Lower leg skin (tissue), 3 donors: ENCODE results near the gene IL9R.

Experiments
- POLR2A ChIP-seq, 2 donors: fragments of 450-650 bp; IDR thresholded peaks; one replicate each; pipeline ENCODE4 v1.6.1; 2016 to 2017; ENCODE audit warnings: antibody characterized with exemption in 2 of 2, mild to moderate bottlenecking in 1 of 2, moderate library complexity in 1 of 2
- TF ChIP-seq, protein P1 (sequence below), 3 donors: fragments of 450-650 bp; IDR thresholded peaks; one replicate each; pipeline ENCODE4 v1.5.1; 2016; ENCODE audit warnings: antibody characterized with exemption in 3 of 3, mild to moderate bottlenecking in 3 of 3, moderate library complexity in 2 of 3

GRCh38 chrX:155968791-155969190 is 28.7 kb upstream of the IL9R start:
- TF ChIP-seq POLR2A (IDR thresholded peaks at IDR 0.05): no peak
- TF ChIP-seq, protein P1, sequence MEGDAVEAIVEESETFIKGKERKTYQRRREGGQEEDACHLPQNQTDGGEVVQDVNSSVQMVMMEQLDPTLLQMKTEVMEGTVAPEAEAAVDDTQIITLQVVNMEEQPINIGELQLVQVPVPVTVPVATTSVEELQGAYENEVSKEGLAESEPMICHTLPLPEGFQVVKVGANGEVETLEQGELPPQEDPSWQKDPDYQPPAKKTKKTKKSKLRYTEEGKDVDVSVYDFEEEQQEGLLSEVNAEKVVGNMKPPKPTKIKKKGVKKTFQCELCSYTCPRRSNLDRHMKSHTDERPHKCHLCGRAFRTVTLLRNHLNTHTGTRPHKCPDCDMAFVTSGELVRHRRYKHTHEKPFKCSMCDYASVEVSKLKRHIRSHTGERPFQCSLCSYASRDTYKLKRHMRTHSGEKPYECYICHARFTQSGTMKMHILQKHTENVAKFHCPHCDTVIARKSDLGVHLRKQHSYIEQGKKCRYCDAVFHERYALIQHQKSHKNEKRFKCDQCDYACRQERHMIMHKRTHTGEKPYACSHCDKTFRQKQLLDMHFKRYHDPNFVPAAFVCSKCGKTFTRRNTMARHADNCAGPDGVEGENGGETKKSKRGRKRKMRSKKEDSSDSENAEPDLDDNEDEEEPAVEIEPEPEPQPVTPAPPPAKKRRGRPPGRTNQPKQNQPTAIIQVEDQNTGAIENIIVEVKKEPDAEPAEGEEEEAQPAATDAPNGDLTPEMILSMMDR (IDR thresholded peaks at IDR 0.05): no peak
